ENCODE data around the gene SOX9.
"Not testable (repeated sequence)": the region's sequence is repeated elsewhere in the genome, so short reads cannot be mapped to it uniquely, and the experiment has no call there.

DNA sequence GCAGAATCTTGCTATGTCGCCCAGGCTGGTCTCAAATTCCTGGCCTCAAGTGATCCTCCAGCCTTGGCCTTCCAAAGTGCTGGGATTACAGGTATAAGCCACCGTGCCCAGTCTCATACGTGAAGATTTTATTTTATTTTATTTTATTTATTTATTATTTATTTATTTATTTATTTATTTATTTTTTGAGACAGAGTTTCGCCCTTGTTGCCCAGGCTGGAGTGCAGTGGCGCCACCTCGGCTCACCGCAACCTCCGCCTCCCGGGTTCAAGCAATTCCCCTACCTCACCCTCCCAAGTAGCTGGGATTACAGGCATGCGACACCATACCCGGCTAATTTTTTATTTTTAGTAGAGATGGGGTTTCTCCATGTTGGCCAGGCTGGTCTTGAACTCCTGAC, 21.3 kb downstream of the SOX9 start:
- not testable (repeated sequence) for TF ChIP-seq CTCF (IDR thresholded peaks at IDR 0.05); BHLHE40 (IDR thresholded peaks at IDR 0.05; ENCODE audit: low read depth, low read length); KDM1A (IDR thresholded peaks at IDR 0.05; ENCODE audit: low read depth)
- TF ChIP-seq, protein P1, sequence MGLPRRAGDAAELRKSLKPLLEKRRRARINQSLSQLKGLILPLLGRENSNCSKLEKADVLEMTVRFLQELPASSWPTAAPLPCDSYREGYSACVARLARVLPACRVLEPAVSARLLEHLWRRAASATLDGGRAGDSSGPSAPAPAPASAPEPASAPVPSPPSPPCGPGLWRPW (IDR thresholded peaks at IDR 0.05) = not testable (repeated sequence)

All from A549 (cell line).